Measurements from ENCODE around the gene GPR18. TPM values are rescaled to one million over a fixed set of nuclear protein-coding genes. Genes with fewer than 3 reads are reported as not detected.

Gene GPR18
- total RNA-seq, 1 donor from 2014 or later = not detected

- TF ChIP-seq CTCF (conservative IDR thresholded peaks at IDR 0.05; ENCODE audit: low read depth, low read length) = no peak
- no peak for DNase-seq (ENCODE audit: low read depth)
- H3K4me3 ChIP-seq (ENCODE audit: low read depth, low read length) = no peak overlapping the region
Measured at GRCh38 chr13:99227331-99227900, 30.8 kb downstream of the GPR18 start.

- H3K4me3 ChIP-seq (ENCODE audit: low read depth, low read length) = no peak overlapping the region
- TF ChIP-seq CTCF (conservative IDR thresholded peaks at IDR 0.05; ENCODE audit: low read depth, low read length) = no peak
- DNase-seq (ENCODE audit: low read depth) = no peak
Measured at GRCh38 chr13:99226513-99226912, 31.7 kb downstream of the GPR18 start.

- no peak for TF ChIP-seq CTCF (conservative IDR thresholded peaks at IDR 0.05; ENCODE audit: low read depth, low read length)
- no peak for DNase-seq (ENCODE audit: low read depth)
- H3K4me3 ChIP-seq (ENCODE audit: low read depth, low read length) = no peak overlapping the region
Measured at GRCh38 chr13:99225078-99225477, 33.1 kb downstream of the GPR18 start.

GRCh38 chr13:99224021-99224420, 34.2 kb downstream of the GPR18 start:
- no peak for TF ChIP-seq CTCF (conservative IDR thresholded peaks at IDR 0.05; ENCODE audit: low read depth, low read length)
- no peak overlapping the region for H3K4me3 ChIP-seq (ENCODE audit: low read depth, low read length)

GRCh38 chr13:99223587-99223986, 34.6 kb downstream of the GPR18 start:
- no peak for DNase-seq (ENCODE audit: low read depth)
- no peak overlapping the region for H3K4me3 ChIP-seq (ENCODE audit: low read depth, low read length)
- no peak for TF ChIP-seq CTCF (conservative IDR thresholded peaks at IDR 0.05; ENCODE audit: low read depth, low read length)

More at GRCh38 chr13:99224021-99224420, 34.2 kb downstream of the GPR18 start:
- DNase-seq (ENCODE audit: low read depth) = no peak

- TF ChIP-seq CTCF (conservative IDR thresholded peaks at IDR 0.05; ENCODE audit: low read depth, low read length) = no peak
- no peak for DNase-seq (ENCODE audit: low read depth)
- H3K4me3 ChIP-seq (ENCODE audit: low read depth, low read length) = no peak overlapping the region
Measured at GRCh38 chr13:99221567-99222239, 36.5 kb downstream of the GPR18 start.

Data from epithelial cell of proximal tubule (primary cell).